Gastrocnemius medialis (tissue), 4 donors: ENCODE measurements around the gene HAAO. TPM values are rescaled to one million over a fixed set of nuclear protein-coding genes. Genes with fewer than 3 reads are reported as not detected.

Experiments
- ATAC-seq, 2 donors: fragments of 150-250 bp; one replicate each; pipeline ENCODE4 v1.9.1; 2016
- DNase-seq, 2 donors: peaks; one replicate each; pipeline ENCODE4 v3.0.0-alpha.2; 2019
- H3K27ac ChIP-seq, 4 donors: fragments of 200-600 bp; sonication (generic); 1 replicate in 1 of 4; 2 replicates in 3 of 4; pipeline ENCODE4 v1.5.1; 2016 to 2018; ENCODE audit warnings: mild to moderate bottlenecking in 2 of 4, moderate library complexity in 1 of 4
- H3K27me3 ChIP-seq, 3 donors: fragments of 200-600 bp; sonication (generic) in 2 of 3; 1 replicate in 1 of 3; 2 replicates in 2 of 3; pipeline versions ENCODE4 v1.5.1 to v1.6.0; 2016 to 2019; ENCODE audit warnings: mild to moderate bottlenecking in 1 of 3, moderate library complexity in 1 of 3
- H3K36me3 ChIP-seq, 2 donors: fragments of 200-600 bp; sonication (generic) in 1 of 2; one replicate each; pipeline ENCODE4 v1.5.1; 2017 to 2018
- H3K4me1 ChIP-seq, 2 donors: fragments of 200-600 bp; sonication (generic) in 1 of 2; one replicate each; pipeline ENCODE4 v1.5.1; 2016 to 2017; ENCODE audit warnings: mild to moderate bottlenecking in 2 of 2
- H3K4me3 ChIP-seq, 4 donors: fragments of 200-600 bp; sonication (generic) in 3 of 4; 1 replicate in 1 of 4; 2 replicates in 3 of 4; pipeline ENCODE4 v1.5.1; 2016 to 2019; ENCODE audit warnings: mild to moderate bottlenecking in 2 of 4
- H3K9me3 ChIP-seq, 3 donors: fragments of 200-600 bp; sonication (generic) in 2 of 3; 1 replicate in 1 of 3; 2 replicates in 2 of 3; pipeline ENCODE4 v1.5.1; 2016 to 2019
- CTCF ChIP-seq, 5 experiments: fragments of 450-650 bp in 3 of 5; fragments of 200-600 bp in 2 of 5; sonication (generic) in 2 of 5; IDR thresholded peaks in 4 of 5; conservative IDR thresholded peaks in 1 of 5; 1 replicate in 4 of 5; 2 replicates in 1 of 5; pipeline ENCODE4 v1.5.1; 2016 to 2019; ENCODE audit warnings: antibody characterized with exemption in 5 of 5, mild to moderate bottlenecking in 3 of 5, moderate library complexity in 3 of 5
- POLR2A ChIP-seq, 2 donors: fragments of 450-650 bp; IDR thresholded peaks; one replicate each; pipeline ENCODE4 v1.6.1; 2017; ENCODE audit warnings: antibody characterized with exemption in 2 of 2, mild to moderate bottlenecking in 2 of 2, moderate library complexity in 2 of 2
- in situ Hi-C, 4 donors: fragments of 200-750 bp; cut with MboI; loops; one replicate each; pipeline versions ENCODE4 v1.15.0 to v1.8.0; 2017; ENCODE audit warnings: low sequenced_read_pairs in 4 of 4
- intact Hi-C: fragments of 100-400 bp; cut with DNase I; formaldehyde crosslinking; loops from one replicate; pipeline ENCODE4 v1.15.1; 2023; ENCODE audit warnings: low total_unique reads
- total RNA-seq, 4 donors: library from RNA; depleted of rRNA; stranded (reverse); fragments of >200 nt; gene quantifications; one replicate each; pipeline versions ENCODE4 v1.1.0 to v1.2.3, GENCODE V29; 2016

Gene HAAO
- total RNA-seq, 4 donors from 2014 or later = 0.53 to 2.5 (median 2.1) TPM

- ATAC-seq (no peak), DNase-seq (no peak)
- no peak overlapping the region for H3K4me3 ChIP-seq
- in situ Hi-C loops = loop anchor here in 1 of 4 donors (25.0 kb wide), 1 partner anchor 446 kb away; the partner anchor contains the start of gene COX7A2L
- no peaks in the 10 kb centered on the region for H3K9me3 ChIP-seq
- peak overlapping the region in 1 of 4 donors; percentile 100 for H3K27ac ChIP-seq
- intact Hi-C loops = no loop called here
- H3K27me3 ChIP-seq = no peaks in the 10 kb centered on the region
- TF ChIP-seq CTCF (IDR thresholded peaks at IDR 0.05 in 4 of 5, conservative IDR thresholded peaks at IDR 0.05 in 1 of 5) (no peak), POLR2A (IDR thresholded peaks at IDR 0.05) (no peak)
- no peaks in the 10 kb centered on the region for H3K36me3 ChIP-seq
- peaks cover 23 to 25% of the 10 kb centered on the region in 2 donors for H3K4me1 ChIP-seq
Observed at GRCh38 chr2:42808301-42808700, 15.9 kb upstream of the HAAO start.

- intact Hi-C loops = no loop called here
- in situ Hi-C loops = loop anchor here in 1 of 4 donors (25.0 kb wide), 1 partner anchor 444 kb away; the partner anchor contains the start of gene COX7A2L
Observed at GRCh38 chr2:42806786-42807185, 14.4 kb upstream of the HAAO start.

GRCh38 chr2:42804891-42805290 is 12.5 kb upstream of the HAAO start:
- Histone ChIP-seq H3K27ac (peak overlapping the region; percentile 71 to 78 (median 74)), H3K36me3 (no peaks in the 10 kb centered on the region), H3K9me3 (no peaks in the 10 kb centered on the region), H3K4me3 (no peak overlapping the region), H3K4me1 (peaks cover 23 to 28% of the 10 kb centered on the region in 2 donors), H3K27me3 (no peaks in the 10 kb centered on the region)
- ATAC-seq (peak in 1 of 2 donors; percentile 23), DNase-seq (no peak)
- in situ Hi-C loops = loop anchor here in 1 of 4 donors (25.0 kb wide), 1 partner anchor 443 kb away; the partner anchor contains the start of gene COX7A2L
- TF ChIP-seq POLR2A (IDR thresholded peaks at IDR 0.05) = no peak
- TF ChIP-seq CTCF (IDR thresholded peaks at IDR 0.05 in 4 of 5, conservative IDR thresholded peaks at IDR 0.05 in 1 of 5) = no peak
- intact Hi-C loops = loop anchor here (5.0 kb wide), 1 partner anchor 1772 kb away; no protein-coding TSS in a partner anchor

More at GRCh38 chr2:42806786-42807185, 14.4 kb upstream of the HAAO start:
- H3K27ac ChIP-seq = no peak overlapping the region
- TF ChIP-seq CTCF (IDR thresholded peaks at IDR 0.05 in 4 of 5, conservative IDR thresholded peaks at IDR 0.05 in 1 of 5) = no peak
- TF ChIP-seq POLR2A (IDR thresholded peaks at IDR 0.05) = no peak
- H3K4me1 ChIP-seq = peaks cover 23 to 25% of the 10 kb centered on the region in 2 donors
- ATAC-seq (no peak), DNase-seq (no peak)
- H3K36me3 ChIP-seq = no peaks in the 10 kb centered on the region
- H3K27me3 ChIP-seq = no peaks in the 10 kb centered on the region
- H3K9me3 ChIP-seq = no peaks in the 10 kb centered on the region
- no peak overlapping the region for H3K4me3 ChIP-seq

GRCh38 chr2:42804338-42804737 is 12.0 kb upstream of the HAAO start:
- no peaks in the 10 kb centered on the region for H3K36me3 ChIP-seq
- H3K9me3 ChIP-seq = no peaks in the 10 kb centered on the region
- in situ Hi-C loops (loop anchor here in 1 of 4 donors (25.0 kb wide), 1 partner anchor 442 kb away; the partner anchor contains the start of gene COX7A2L), intact Hi-C loops (loop anchor here (5.0 kb wide), 1 partner anchor 1773 kb away; no protein-coding TSS in a partner anchor)
- H3K27me3 ChIP-seq = no peaks in the 10 kb centered on the region
- DNase-seq (peak in 1 of 2 donors; percentile 55), ATAC-seq (peak; percentile 92 to 95)
- H3K4me3 ChIP-seq = no peak overlapping the region
- H3K27ac ChIP-seq = peak overlapping the region; percentile 71 to 78 (median 74)
- no peak for TF ChIP-seq POLR2A (IDR thresholded peaks at IDR 0.05)
- TF ChIP-seq CTCF (IDR thresholded peaks at IDR 0.05 in 4 of 5, conservative IDR thresholded peaks at IDR 0.05 in 1 of 5) = no peak
- peaks cover 23 to 28% of the 10 kb centered on the region in 2 donors for H3K4me1 ChIP-seq
